GM12878 (cell line): ENCODE data around the gene CYB561A3. TPM values are rescaled to one million over a fixed set of nuclear protein-coding genes. Genes with fewer than 3 reads are reported as not detected.

Experiments
- ATAC-seq: fragments of 200-7000 bp; cut with Tn5 transposase; 3 replicates; pipeline ENCODE4 v1.9.1; 2020; ENCODE audit warnings: mild to moderate bottlenecking, moderate library complexity
- BruUV-seq: library from RNA; stranded (reverse); fragments of 400-500 nt; replicated peaks from 2 replicates; lab custom pipeline; 2021; lab: Mats Ljungman, UMichigan
- CTCF ChIA-PET: fragments of 300-600 bp; sonication (Branson Sonifier 250); formaldehyde crosslinking; extraction: SDS; loops from one replicate; lab custom pipeline; 2021; ENCODE audit warnings: inconsistent platforms; lab: Yijun Ruan, JAX
- POLR2A ChIA-PET: fragments of 350-600 bp; formaldehyde crosslinking; extraction: SDS; loops from one replicate; lab custom pipeline; 2021; ENCODE audit warnings: inconsistent platforms; lab: Charles Lee
- RAD21 ChIA-PET: fragments of 300-600 bp; sonication (Branson Sonifier 250); formaldehyde crosslinking; loops from one replicate; lab custom pipeline; 2023; ENCODE audit warnings: antibody characterized with exemption; ENCODE audit not compliant: unreplicated experiment; lab: Charles Lee
- SMC1A ChIA-PET: fragments of 300-600 bp; sonication (Branson Sonifier 250); formaldehyde crosslinking; loops from one replicate; lab custom pipeline; 2023; ENCODE audit not compliant: unreplicated experiment, uncharacterized antibody; lab: Charles Lee
- DNase-seq: peaks from one replicate; pipeline ENCODE4 v3.0.0-alpha.2; 2011; ENCODE audit warnings: low read depth, low spot score
- FAIRE-seq: peaks from 3 replicates; lab custom pipeline; 2011; peaks lifted over from hg19 to GRCh38; lab: Jason Lieb, UNC
- H2AFZ ChIP-seq: 2 replicates; pipeline ENCODE4 v1.6.0; 2011; ENCODE audit warnings: low read depth, low read length, control low read depth; ENCODE audit not compliant: control insufficient read depth
- H3K27ac ChIP-seq: 2 replicates; pipeline ENCODE4 v1.5.1; 2011; ENCODE audit warnings: control low read depth; ENCODE audit not compliant: control insufficient read depth, insufficient read depth
- H3K27me3 ChIP-seq, 2 experiments: replicated peaks in 1 of 2; 2 replicates each; pipeline versions ENCODE4 v1.6.0 to v1.6.1; 2011; ENCODE audit warnings: low read length in 1 of 2; ENCODE audit not compliant: control insufficient read depth in 2 of 2, insufficient read depth in 2 of 2
- H3K36me3 ChIP-seq, 2 experiments: 2 replicates each; pipeline ENCODE4 v1.5.1; 2011; ENCODE audit warnings: low read length in 1 of 2; ENCODE audit not compliant: control insufficient read depth in 2 of 2, insufficient read depth in 2 of 2
- H3K4me1 ChIP-seq: 2 replicates; pipeline ENCODE4 v1.6.1; 2011; ENCODE audit warnings: mild to moderate bottlenecking, low read length, moderate library complexity, mixed read lengths; ENCODE audit not compliant: control insufficient read depth, insufficient read depth
- H3K4me2 ChIP-seq: 2 replicates; pipeline ENCODE4 v1.6.0; 2011; ENCODE audit warnings: control low read depth; ENCODE audit not compliant: control insufficient read depth, insufficient read depth
- H3K4me3 ChIP-seq: fragments of 200-600 bp; sonication (generic); 2 replicates; pipeline ENCODE4 v1.5.1; 2016
- H3K79me2 ChIP-seq: 2 replicates; pipeline ENCODE4 v1.6.0; 2011; ENCODE audit warnings: low read length; ENCODE audit not compliant: control insufficient read depth, insufficient read depth
- H3K9ac ChIP-seq: 2 replicates; pipeline ENCODE4 v1.8.0; 2011; ENCODE audit warnings: low read length, control low read depth, mixed read lengths; ENCODE audit not compliant: control insufficient read depth, insufficient read depth
- H3K9me3 ChIP-seq: replicated peaks from 3 replicates; pipeline ENCODE4 v1.5.1; 2011; ENCODE audit warnings: mild to moderate bottlenecking, low read length; ENCODE audit not compliant: control insufficient read depth, insufficient read depth
- H4K20me1 ChIP-seq: 2 replicates; pipeline ENCODE4 v1.6.0; 2011; ENCODE audit not compliant: control insufficient read depth, insufficient read depth
- ASH2L ChIP-seq: fragments of 300-600, 200-600 bp; sonication (generic); IDR thresholded peaks from 2 replicates; pipeline ENCODE4 v1.6.1; 2017; ENCODE audit warnings: low read depth, mild to moderate bottlenecking, borderline replicate concordance
- CHD1 ChIP-seq: IDR thresholded peaks from 2 replicates; pipeline ENCODE4 v1.6.1; 2012; ENCODE audit warnings: low read depth, low read length, improper control_type of control experiment
- FOXM1 ChIP-seq: IDR thresholded peaks from 2 replicates; pipeline ENCODE4 v1.6.1; 2012; ENCODE audit warnings: low read depth, mild to moderate bottlenecking, inconsistent platforms, low read length, moderate library complexity
- HDAC2 ChIP-seq: fragments of 200-600 bp; sonication (generic); IDR thresholded peaks from 2 replicates; pipeline ENCODE4 v1.6.1; 2017
- KDM1A ChIP-seq: fragments of 200-600 bp; sonication (generic); IDR thresholded peaks from 2 replicates; pipeline ENCODE4 v1.6.1; 2016; ENCODE audit warnings: borderline replicate concordance
- MYB ChIP-seq: fragments of 150-350 bp; IDR thresholded peaks from 2 replicates; pipeline ENCODE4 v1.6.1; 2014; ENCODE audit warnings: mild to moderate bottlenecking, low read depth, low read length, borderline replicate concordance
- NFXL1 ChIP-seq: fragments of 450-650 bp; IDR thresholded peaks from 2 replicates; pipeline ENCODE4 v1.6.1; 2017; ENCODE audit warnings: antibody characterized with exemption, mild to moderate bottlenecking, borderline replicate concordance
- NR2F1 ChIP-seq: fragments of 450-650 bp; conservative IDR thresholded peaks from 2 replicates; pipeline ENCODE4 v1.6.1; 2017; ENCODE audit warnings: mild to moderate bottlenecking
- RBBP5 ChIP-seq: fragments of 200-600 bp; sonication (generic); conservative IDR thresholded peaks from 2 replicates; pipeline ENCODE4 v1.6.1; 2016
- STAT3 ChIP-seq: IDR thresholded peaks from 2 replicates; pipeline ENCODE4 v1.6.1; 2011; ENCODE audit warnings: low read depth, low read length, improper control_type of control experiment
- TARDBP ChIP-seq: IDR thresholded peaks from 2 replicates; pipeline ENCODE4 v1.6.1; 2016; ENCODE audit warnings: borderline replicate concordance
- TBL1XR1 ChIP-seq: IDR thresholded peaks from 2 replicates; pipeline ENCODE4 v1.6.1; 2012; ENCODE audit warnings: low read depth, low read length, improper control_type of control experiment
- WGBS: methylation state at CpG from one replicate; pipeline ENCODE4 v1.1.6; 2016; ENCODE audit warnings: low lambda C conversion rate; ENCODE audit not compliant: insufficient replicate concordance, insufficient coverage; ENCODE audit errors: missing lambda C conversion rate; 5-methylcytosine and 5-hydroxymethylcytosine counted together
- in situ Hi-C: fragments of 300-500 bp; cut with MboI; formaldehyde crosslinking; loops from 9 replicates; pipeline ENCODE4 v1.14.3; 2018; ENCODE audit warnings: mixed read lengths
- intact Hi-C: fragments of 100-400 bp; cut with micrococcal nuclease; formaldehyde crosslinking; loops from one replicate; pipeline ENCODE4 v1.14.2; 2022; ENCODE audit not compliant: unreplicated experiment
- polyA plus RNA-seq, 11 experiments: library from polyadenylated mRNA; depleted of rRNA in 4 of 11; unstranded in 6 of 11; stranded (reverse) in 5 of 11; fragments of >200 nt; fragmentation: Nextera tagmentation in 4 of 11; fragmentation: Illumina TruSeq in 1 of 11; extraction: Ambion mirVana in 4 of 11; extraction: Trizol in 1 of 11; gene quantifications; 1 replicate in 1 of 11; 2 replicates in 10 of 11; pipeline versions ENCODE4 v1.2.1 to v1.2.3, GENCODE V29; 2011 to 2016; ENCODE audit warnings: inconsistent platforms in 2 of 11, missing spikeins in 2 of 11, low read depth in 1 of 11
- total RNA-seq, 4 experiments: library from RNA; depleted of rRNA in 3 of 4; stranded (reverse); fragments of >200 nt in 3 of 4; fragmentation: Illumina TruSeq in 1 of 4; extraction: Trizol in 1 of 4; gene quantifications; 2 replicates each; pipeline versions ENCODE4 v1.2.1 to v1.2.3, GENCODE V29; 2013 to 2021
- TF ChIP-seq, protein P1 (sequence below): fragments of 450-650 bp; IDR thresholded peaks from 2 replicates; pipeline ENCODE4 v1.6.1; 2014; ENCODE audit warnings: mild to moderate bottlenecking
- TF ChIP-seq, protein P2 (sequence below): fragments of 450-650 bp; IDR thresholded peaks from 2 replicates; pipeline ENCODE4 v1.6.1; 2016; ENCODE audit warnings: mild to moderate bottlenecking
- TF ChIP-seq, protein P3 (sequence below): fragments of 450-650 bp; conservative IDR thresholded peaks from 2 replicates; pipeline ENCODE4 v1.6.1; 2017; ENCODE audit warnings: mild to moderate bottlenecking, moderate library complexity

The CYB561A3 gene
- total and polyA plus RNA-seq, 10 of the 15 experiments (the other 5 are each of a cell fraction or from before 2014, with no cell fraction given): 40.1 to 169 (median 74.4) TPM

DNA sequence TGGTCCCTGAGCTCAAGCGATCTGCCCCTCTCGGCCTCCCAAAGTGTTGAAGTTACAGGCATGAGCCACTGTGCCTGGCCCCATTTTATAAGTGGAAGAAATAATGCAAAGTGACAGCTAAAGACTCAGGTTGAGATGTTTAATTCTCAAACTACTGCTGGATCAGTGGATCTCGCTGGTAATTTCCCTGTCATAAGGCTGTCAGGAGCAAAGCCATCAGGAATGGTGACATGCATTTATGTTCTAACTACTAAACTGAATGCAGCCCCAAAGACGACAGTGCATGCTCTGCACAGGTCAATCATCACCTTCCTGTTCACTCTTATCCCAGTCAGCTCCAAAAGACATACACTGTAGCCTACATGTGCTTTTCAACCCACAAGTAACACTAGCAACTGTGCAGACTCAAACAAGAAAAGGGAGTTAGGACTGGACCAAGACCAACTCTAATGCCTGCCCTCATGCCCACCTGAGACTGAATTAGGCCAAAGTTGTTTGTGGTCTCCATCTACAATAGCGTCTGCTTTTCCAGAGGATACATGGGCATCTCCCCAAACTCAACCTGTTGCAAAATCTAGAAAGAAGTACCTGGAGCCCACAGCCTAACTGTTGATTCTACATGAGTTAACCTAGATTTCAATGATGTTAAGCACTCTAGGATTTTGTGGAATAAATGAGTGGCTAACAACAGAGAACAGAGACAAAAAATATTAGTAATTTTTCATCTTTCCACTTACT lies 45.5 kb upstream of the CYB561A3 start:
- H3K9me3 ChIP-seq: no peaks in the 10 kb centered on the region
- no peak overlapping the region for H3K27ac ChIP-seq
- intact Hi-C loops: no loop called here
- WGBS: 98% methylated on average over 5 of the region's 5 CpGs
- peaks cover 33 to 52% of the 10 kb centered on the region in 2 experiments for H3K36me3 ChIP-seq
- no peak for DNase-seq
- H3K27me3 ChIP-seq: no peaks in the 10 kb centered on the region
- in situ Hi-C loops: no loop called here
- H3K79me2 ChIP-seq: no peaks in the 10 kb centered on the region
- no peak overlapping the region for H3K4me2 ChIP-seq
- no peak overlapping the region for H3K4me3 ChIP-seq
- ATAC-seq: no peak
- no peak overlapping the region for H3K9ac ChIP-seq
- H2AFZ ChIP-seq: no peak overlapping the region
- RAD21 ChIA-PET: no interaction called here
- SMC1A ChIA-PET: no interaction called here
- H4K20me1 ChIP-seq: no peaks in the 10 kb centered on the region; the same call in 1 of the 2 replicates
- FAIRE-seq: no peak
- no TSS peak for BruUV-seq
- no peaks in the 10 kb centered on the region for H3K4me1 ChIP-seq
- no peak for TF ChIP-seq STAT3
- TF ChIP-seq, protein P1, sequence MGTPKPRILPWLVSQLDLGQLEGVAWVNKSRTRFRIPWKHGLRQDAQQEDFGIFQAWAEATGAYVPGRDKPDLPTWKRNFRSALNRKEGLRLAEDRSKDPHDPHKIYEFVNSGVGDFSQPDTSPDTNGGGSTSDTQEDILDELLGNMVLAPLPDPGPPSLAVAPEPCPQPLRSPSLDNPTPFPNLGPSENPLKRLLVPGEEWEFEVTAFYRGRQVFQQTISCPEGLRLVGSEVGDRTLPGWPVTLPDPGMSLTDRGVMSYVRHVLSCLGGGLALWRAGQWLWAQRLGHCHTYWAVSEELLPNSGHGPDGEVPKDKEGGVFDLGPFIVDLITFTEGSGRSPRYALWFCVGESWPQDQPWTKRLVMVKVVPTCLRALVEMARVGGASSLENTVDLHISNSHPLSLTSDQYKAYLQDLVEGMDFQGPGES: no peak
- no peak for TF ChIP-seq KDM1A
- TF ChIP-seq TARDBP: no peak
- no peak for TF ChIP-seq MYB
- no peak for TF ChIP-seq HDAC2
- TF ChIP-seq, protein P2, sequence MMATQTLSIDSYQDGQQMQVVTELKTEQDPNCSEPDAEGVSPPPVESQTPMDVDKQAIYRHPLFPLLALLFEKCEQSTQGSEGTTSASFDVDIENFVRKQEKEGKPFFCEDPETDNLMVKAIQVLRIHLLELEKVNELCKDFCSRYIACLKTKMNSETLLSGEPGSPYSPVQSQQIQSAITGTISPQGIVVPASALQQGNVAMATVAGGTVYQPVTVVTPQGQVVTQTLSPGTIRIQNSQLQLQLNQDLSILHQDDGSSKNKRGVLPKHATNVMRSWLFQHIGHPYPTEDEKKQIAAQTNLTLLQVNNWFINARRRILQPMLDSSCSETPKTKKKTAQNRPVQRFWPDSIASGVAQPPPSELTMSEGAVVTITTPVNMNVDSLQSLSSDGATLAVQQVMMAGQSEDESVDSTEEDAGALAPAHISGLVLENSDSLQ: no peak
- TF ChIP-seq CHD1: no peak
- TF ChIP-seq FOXM1: no peak
- no peak for TF ChIP-seq NR2F1
- no peak for TF ChIP-seq TBL1XR1
- TF ChIP-seq NFXL1: no peak
- TF ChIP-seq RBBP5: no peak
- TF ChIP-seq ASH2L: no peak
- TF ChIP-seq, protein P3, sequence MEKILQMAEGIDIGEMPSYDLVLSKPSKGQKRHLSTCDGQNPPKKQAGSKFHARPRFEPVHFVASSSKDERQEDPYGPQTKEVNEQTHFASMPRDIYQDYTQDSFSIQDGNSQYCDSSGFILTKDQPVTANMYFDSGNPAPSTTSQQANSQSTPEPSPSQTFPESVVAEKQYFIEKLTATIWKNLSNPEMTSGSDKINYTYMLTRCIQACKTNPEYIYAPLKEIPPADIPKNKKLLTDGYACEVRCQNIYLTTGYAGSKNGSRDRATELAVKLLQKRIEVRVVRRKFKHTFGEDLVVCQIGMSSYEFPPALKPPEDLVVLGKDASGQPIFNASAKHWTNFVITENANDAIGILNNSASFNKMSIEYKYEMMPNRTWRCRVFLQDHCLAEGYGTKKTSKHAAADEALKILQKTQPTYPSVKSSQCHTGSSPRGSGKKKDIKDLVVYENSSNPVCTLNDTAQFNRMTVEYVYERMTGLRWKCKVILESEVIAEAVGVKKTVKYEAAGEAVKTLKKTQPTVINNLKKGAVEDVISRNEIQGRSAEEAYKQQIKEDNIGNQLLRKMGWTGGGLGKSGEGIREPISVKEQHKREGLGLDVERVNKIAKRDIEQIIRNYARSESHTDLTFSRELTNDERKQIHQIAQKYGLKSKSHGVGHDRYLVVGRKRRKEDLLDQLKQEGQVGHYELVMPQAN: no peak
- POLR2A ChIA-PET: no interaction called here
- CTCF ChIA-PET: interaction anchor here (1.0 kb wide), 1 partner anchor 9 kb away, joined by 3 read pairs; no protein-coding TSS in a partner anchor
